NAMALWA (cell line): Measurements from ENCODE around the gene ADGRG1.

Experiments used
- DNase-seq: peaks from one replicate; pipeline ENCODE4 v3.0.0-alpha.2; 2015; ENCODE audit warnings: low spot score

The ADGRG1 gene

GRCh38 chr16:57682809-57683635, 54.6 kb downstream of the ADGRG1 start:
- peak; percentile 18 for DNase-seq

GRCh38 chr16:57683636-57684545, 55.5 kb downstream of the ADGRG1 start:
- no peak for DNase-seq

GRCh38 chr16:57684626-57685358, 56.4 kb downstream of the ADGRG1 start:
- no peak for DNase-seq

- DNase-seq: no peak
Observed at GRCh38 chr16:57685633-57686032, 57.2 kb downstream of the ADGRG1 start.

- DNase-seq: no peak
Observed at GRCh38 chr16:57686577-57686976, 58.1 kb downstream of the ADGRG1 start.

GRCh38 chr16:57687363-57687929, 59.0 kb downstream of the ADGRG1 start:
- DNase-seq: no peak

- no peak for DNase-seq
Observed at GRCh38 chr16:57688487-57688986, 60.1 kb downstream of the ADGRG1 start.

GRCh38 chr16:57688987-57689761, 60.7 kb downstream of the ADGRG1 start:
- no peak for DNase-seq

GRCh38 chr16:57689762-57690558, 61.5 kb downstream of the ADGRG1 start:
- DNase-seq: no peak

- no peak for DNase-seq
Observed at GRCh38 chr16:57690782-57691471, 62.5 kb downstream of the ADGRG1 start.

- no peak for DNase-seq
Observed at GRCh38 chr16:57692636-57693035, 64.2 kb downstream of the ADGRG1 start.

GRCh38 chr16:57693550-57693949, 65.1 kb downstream of the ADGRG1 start:
- no peak for DNase-seq

GRCh38 chr16:57694231-57694724, 65.8 kb downstream of the ADGRG1 start:
- no peak for DNase-seq

GRCh38 chr16:57694725-57695679, 66.6 kb downstream of the ADGRG1 start, which contains the start of gene DRC7:
Gene DRC7 (plus strand): TSS chr16:57694806. CDS start chr16:57697950, 3,144 bp downstream.
- peak; percentile 75 for DNase-seq

- no peak for DNase-seq
Observed at GRCh38 chr16:57695680-57696069, 67.2 kb downstream of the ADGRG1 start.

GRCh38 chr16:57696240-57696639, 67.8 kb downstream of the ADGRG1 start:
- no peak for DNase-seq

GRCh38 chr16:57697896-57698537, 69.6 kb downstream of the ADGRG1 start:
- no peak for DNase-seq
